ENCODE data around the gene SLC22A7.

Gene SLC22A7

GRCh38 chr6:43283905-43284304 is 14.2 kb upstream of the SLC22A7 start:
- DNase-seq: no peak

GRCh38 chr6:43284991-43285781 is 12.9 kb upstream of the SLC22A7 start:
- no peak for DNase-seq

GRCh38 chr6:43285832-43286231 is 12.2 kb upstream of the SLC22A7 start:
- DNase-seq: no peak

- no peak for DNase-seq
Observed at GRCh38 chr6:43286456-43286979, 11.5 kb upstream of the SLC22A7 start.

- no peak for DNase-seq
Observed at GRCh38 chr6:43286980-43287716, 10.9 kb upstream of the SLC22A7 start.

GRCh38 chr6:43287717-43288679 is 10.1 kb upstream of the SLC22A7 start:
- no peak for DNase-seq

GRCh38 chr6:43290339-43290904 is 7.6 kb upstream of the SLC22A7 start:
- no peak for DNase-seq

- DNase-seq: no peak
Observed at GRCh38 chr6:43290905-43291355, 7.1 kb upstream of the SLC22A7 start.

GRCh38 chr6:43291708-43292107 is 6.4 kb upstream of the SLC22A7 start:
- no peak for DNase-seq

GRCh38 chr6:43292341-43292740 is 5.7 kb upstream of the SLC22A7 start:
- DNase-seq: no peak

- no peak for DNase-seq
Observed at GRCh38 chr6:43292763-43293318, 5.2 kb upstream of the SLC22A7 start.

- DNase-seq: no peak
Observed at GRCh38 chr6:43293698-43294097, 4.4 kb upstream of the SLC22A7 start.

GRCh38 chr6:43294536-43294935 is 3.5 kb upstream of the SLC22A7 start:
- no peak for DNase-seq

GRCh38 chr6:43295456-43295855 is 2.6 kb upstream of the SLC22A7 start:
- no peak for DNase-seq

- no peak for DNase-seq
Observed at GRCh38 chr6:43296780-43297497, 1.1 kb upstream of the SLC22A7 start.

- DNase-seq: no peak
Observed at GRCh38 chr6:43298565-43299337, 691 bp downstream of the SLC22A7 start.

GRCh38 chr6:43299338-43300293 is 1.6 kb downstream of the SLC22A7 start:
- no peak for DNase-seq

GRCh38 chr6:43301081-43301870 is 3.2 kb downstream of the SLC22A7 start:
- DNase-seq: no peak

GRCh38 chr6:43302126-43302525 is 4.1 kb downstream of the SLC22A7 start:
- no peak for DNase-seq
